Spleen (tissue), 11 donors: Measurements from ENCODE around the gene GNAI3. TPM values are rescaled to one million over a fixed set of nuclear protein-coding genes. Genes with fewer than 3 reads are reported as not detected.

Experiments
- DNase-seq: peaks from one replicate; pipeline ENCODE4 v3.0.0-alpha.2; 2020
- H3K27ac ChIP-seq, 8 donors: fragments of 200-600 bp; sonication (generic) in 7 of 8; 1 replicate in 4 of 8; 2 replicates in 4 of 8; pipeline versions ENCODE4 v1.5.0 to v1.8.0; 2016 to 2021; ENCODE audit warnings: inconsistent platforms in 4 of 8, mild to moderate bottlenecking in 4 of 8, moderate library complexity in 1 of 8
- H3K27me3 ChIP-seq, 7 donors: fragments of 200-600 bp; sonication (generic) in 6 of 7; replicated peaks in 1 of 7; 1 replicate in 4 of 7; 2 replicates in 3 of 7; pipeline versions ENCODE4 v1.5.0 to v1.8.0; 2016 to 2021; ENCODE audit warnings: inconsistent platforms in 3 of 7, mild to moderate bottlenecking in 1 of 7
- H3K36me3 ChIP-seq, 6 donors: fragments of 200-600 bp; sonication (generic) in 5 of 6; 1 replicate in 4 of 6; 2 replicates in 2 of 6; pipeline versions ENCODE4 v1.5.0 to v1.8.0; 2016 to 2021; ENCODE audit warnings: inconsistent platforms in 2 of 6
- H3K4me1 ChIP-seq, 6 donors: fragments of 200-600 bp; sonication (generic) in 5 of 6; 1 replicate in 3 of 6; 2 replicates in 3 of 6; pipeline versions ENCODE4 v1.5.0 to v1.8.0; 2016 to 2021; ENCODE audit warnings: inconsistent platforms in 3 of 6
- H3K4me3 ChIP-seq, 8 donors: fragments of 200-600 bp; sonication (generic) in 7 of 8; 1 replicate in 4 of 8; 2 replicates in 4 of 8; pipeline versions ENCODE4 v1.5.0 to v1.8.0; 2016 to 2021; ENCODE audit warnings: inconsistent platforms in 4 of 8, mild to moderate bottlenecking in 4 of 8, moderate library complexity in 2 of 8
- H3K9me3 ChIP-seq, 8 donors: fragments of 200-600 bp; sonication (generic) in 7 of 8; 1 replicate in 4 of 8; 2 replicates in 4 of 8; pipeline versions ENCODE4 v1.5.0 to v1.8.0; 2016 to 2021; ENCODE audit warnings: inconsistent platforms in 4 of 8
- CTCF ChIP-seq, 11 experiments: fragments of 200-600 bp in 7 of 11; fragments of 450-650 bp in 4 of 11; sonication (generic) in 4 of 11; IDR thresholded peaks in 8 of 11; conservative IDR thresholded peaks in 3 of 11; 1 replicate in 7 of 11; 2 replicates in 4 of 11; pipeline versions ENCODE4 v1.4.0 to v1.8.0; 2016 to 2021; ENCODE audit warnings: antibody characterized with exemption in 11 of 11, inconsistent platforms in 4 of 11, mild to moderate bottlenecking in 1 of 11
- POLR2A ChIP-seq, 3 donors: fragments of 450-650 bp; IDR thresholded peaks; one replicate each; pipeline ENCODE4 v1.5.1; 2017; ENCODE audit warnings: antibody characterized with exemption in 3 of 3, mild to moderate bottlenecking in 1 of 3
- POLR2AphosphoS5 ChIP-seq, 3 donors: sonication (generic); formaldehyde crosslinking; IDR thresholded peaks; one replicate each; pipeline ENCODE4 v1.5.1; 2017; ENCODE audit warnings: antibody characterized with exemption in 3 of 3
- WGBS, 5 donors: extraction: QIAGEN DNeasy Blood & Tissue Kit in 3 of 5; methylation state at CpG; one replicate each; pipeline versions ENCODE4 v1.1.5 to v1.1.7; 2013 to 2018; 5-methylcytosine and 5-hydroxymethylcytosine counted together
- intact Hi-C: fragments of 100-400 bp; cut with DNase I; formaldehyde crosslinking; loops from one replicate; pipeline ENCODE4 v1.15.0; 2023; ENCODE audit warnings: low total_unique reads
- polyA plus RNA-seq, 3 donors: library from polyadenylated mRNA; stranded (reverse); fragments of 200-250 nt; gene quantifications; one replicate each; pipeline ENCODE4 v1.2.1, GENCODE V29; 2013
- total RNA-seq, 7 donors: library from RNA; depleted of rRNA in 3 of 7; stranded (reverse); fragments of >200 nt in 3 of 7; fragmentation: NEBNext Ultra II Directional in 4 of 7; extraction: Animal tissue kit (Norgen Biotek cat#: 25700) in 4 of 7; gene quantifications; one replicate each; pipeline versions ENCODE4 v1.1.0 to v1.2.1, GENCODE V29; 2016 to 2021
- donor health status: healthy with polysubstance abuse.
- donor health status: DM: no; HTN: no; CAD: no; lungs with moderate emphysema.
- donor health status: DM: no; HTN: no; CAD: no.
- donor health status: Bipolar disorder and iron deficiency.
- donor health status: healthy.
- donor health status: DM: no; HTN: no; CAD: no.
- donor health status: DM: yes; HTN: yes; CAD: no.

Gene GNAI3
- total and polyA plus RNA-seq, 10 donors = 1.8 to 11.4 (median 9.2) TPM

DNA sequence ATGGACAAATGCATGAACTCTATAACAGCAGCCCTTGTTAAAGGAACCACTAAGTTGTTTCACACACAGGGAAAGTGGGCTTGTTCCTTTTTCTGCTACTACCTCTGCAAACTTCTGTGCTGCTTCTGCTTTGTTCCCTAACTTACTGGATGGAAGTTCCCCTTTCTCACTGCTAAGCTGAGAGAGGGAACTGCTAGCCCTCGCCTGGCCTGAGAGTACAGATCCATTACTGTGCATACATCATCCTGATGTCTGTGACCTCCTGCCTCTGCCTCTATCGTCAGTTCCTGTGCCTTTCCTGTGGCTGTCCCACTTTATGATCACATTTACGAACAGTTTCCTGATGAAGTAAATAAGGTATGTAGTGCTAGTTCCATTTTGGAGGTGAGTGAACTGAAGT lies 67.5 kb downstream of the GNAI3 start:
- Histone ChIP-seq H3K4me3 (peak overlapping the region in 1 of 8 donors; percentile 73), H3K36me3 (no peaks in the 10 kb centered on the region), H3K27ac (peak overlapping the region in 7 of 8 donors; percentile 74 to 98 (median 86)), H3K27me3 (no peaks in the 10 kb centered on the region), H3K4me1 (peaks cover 6 to 86% (median 48%) of the 10 kb centered on the region in 6 donors), H3K9me3 (no peaks in the 10 kb centered on the region)
- intact Hi-C loops = no loop called here
- TF ChIP-seq POLR2A (IDR thresholded peaks at IDR 0.05) (no peak), CTCF (IDR thresholded peaks at IDR 0.05 in 8 of 11, conservative IDR thresholded peaks at IDR 0.05 in 3 of 11) (peak in 1 of 11 experiments; percentile 13), POLR2AphosphoS5 (IDR thresholded peaks at IDR 0.05) (peak in 1 of 3 donors; percentile 87)
- 9 to 19% (median 15%) methylated on average over 3 of the region's 3 CpGs for WGBS, 5 donors
- no peak for DNase-seq

GRCh38 chr1:109616391-109616790 lies 68.0 kb downstream of the GNAI3 start:
- H3K27ac ChIP-seq = peak overlapping the region; percentile 35 to 98 (median 84)
- H3K27me3 ChIP-seq = no peaks in the 10 kb centered on the region
- 38 to 71% (median 51%) methylated on average over 3 of the region's 3 CpGs for WGBS, 5 donors
- H3K9me3 ChIP-seq = no peaks in the 10 kb centered on the region
- intact Hi-C loops = no loop called here
- TF ChIP-seq POLR2A (IDR thresholded peaks at IDR 0.05) = no peak
- no peak for TF ChIP-seq CTCF (IDR thresholded peaks at IDR 0.05 in 8 of 11, conservative IDR thresholded peaks at IDR 0.05 in 3 of 11)
- no peak for TF ChIP-seq POLR2AphosphoS5 (IDR thresholded peaks at IDR 0.05)
- no peak for DNase-seq
- H3K4me3 ChIP-seq = peak overlapping the region in 1 of 8 donors; percentile 73
- peaks cover 7 to 86% (median 53%) of the 10 kb centered on the region in 6 donors for H3K4me1 ChIP-seq
- H3K36me3 ChIP-seq = no peaks in the 10 kb centered on the region

DNA sequence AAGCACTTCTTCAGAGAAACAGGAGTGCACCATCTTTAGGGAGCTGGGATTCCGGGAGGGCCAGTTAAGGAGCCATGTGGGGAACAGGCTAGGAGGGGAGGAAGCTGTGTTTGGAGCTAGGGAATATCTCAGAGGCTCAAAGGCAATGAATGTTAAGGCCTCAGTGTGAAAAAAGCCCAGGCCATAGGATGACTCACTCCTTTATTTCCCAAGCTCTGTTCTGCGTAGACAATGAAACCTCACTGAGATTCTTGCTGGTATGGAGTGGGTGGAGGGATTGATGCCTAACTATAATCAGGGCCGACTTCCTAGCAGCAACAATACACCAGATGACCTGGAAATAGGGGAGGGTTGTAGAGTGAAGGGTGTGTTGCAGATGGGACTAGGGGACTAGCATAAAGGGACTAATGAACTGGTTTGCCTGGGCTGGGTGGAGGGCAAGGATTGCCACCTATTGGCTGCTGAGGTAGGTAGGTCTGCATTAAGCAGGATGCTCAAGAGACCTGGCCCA lies 68.9 kb downstream of the GNAI3 start:
- Histone ChIP-seq H3K27ac (peak overlapping the region in 7 of 8 donors; percentile 74 to 98 (median 86)), H3K9me3 (no peaks in the 10 kb centered on the region), H3K36me3 (no peaks in the 10 kb centered on the region), H3K4me1 (peaks cover 17 to 94% (median 63%) of the 10 kb centered on the region in 6 donors), H3K4me3 (peak overlapping the region in 1 of 8 donors; percentile 73), H3K27me3 (no peaks in the 10 kb centered on the region)
- TF ChIP-seq POLR2AphosphoS5 (IDR thresholded peaks at IDR 0.05) = peak in 1 of 3 donors; percentile 33
- TF ChIP-seq POLR2A (IDR thresholded peaks at IDR 0.05) = no peak
- TF ChIP-seq CTCF (IDR thresholded peaks at IDR 0.05 in 8 of 11, conservative IDR thresholded peaks at IDR 0.05 in 3 of 11) = no peak
- WGBS, 5 donors = 48 to 83% (median 62%) methylated on average over 3 of the region's 3 CpGs
- no peak for DNase-seq
- intact Hi-C loops = no loop called here

- intact Hi-C loops = no loop called here
- Histone ChIP-seq H3K27ac (peak overlapping the region; percentile 69 to 98 (median 88)), H3K36me3 (no peaks in the 10 kb centered on the region), H3K9me3 (no peaks in the 10 kb centered on the region), H3K4me1 (peaks cover 29 to 99% (median 79%) of the 10 kb centered on the region in 6 donors), H3K4me3 (peak overlapping the region; percentile 66 to 84 (median 70)), H3K27me3 (no peaks in the 10 kb centered on the region)
- no peak for DNase-seq
- TF ChIP-seq POLR2A (IDR thresholded peaks at IDR 0.05) = no peak
- no peak for TF ChIP-seq POLR2AphosphoS5 (IDR thresholded peaks at IDR 0.05)
- TF ChIP-seq CTCF (IDR thresholded peaks at IDR 0.05 in 8 of 11, conservative IDR thresholded peaks at IDR 0.05 in 3 of 11) = no peak
- WGBS, 5 donors = 35 to 48% (median 37%) methylated on average over 9 of the region's 9 CpGs
Observed at GRCh38 chr1:109618661-109619575, 70.5 kb downstream of the GNAI3 start.
